SK-N-SH (cell line): ENCODE data around the gene THAP7.

ENCODE experiments used
- CTCF ChIP-seq: fragments of 200-600 bp; sonication (generic); IDR thresholded peaks from 2 replicates; pipeline ENCODE4 v1.6.1; 2017; ENCODE audit warnings: antibody characterized with exemption, mild to moderate bottlenecking, moderate library complexity
- FOXJ3 ChIP-seq: sonication (generic); formaldehyde crosslinking; IDR thresholded peaks from 2 replicates; pipeline ENCODE4 v1.5.1; 2020; ENCODE audit warnings: mild to moderate bottlenecking, missing genetic modification reagents
- FOXM1 ChIP-seq: IDR thresholded peaks from 2 replicates; pipeline ENCODE4 v1.4.0; 2012; ENCODE audit warnings: low read depth, mild to moderate bottlenecking
- PBX3 ChIP-seq: IDR thresholded peaks from 2 replicates; pipeline ENCODE4; 2012
- POLR2AphosphoS5 ChIP-seq: IDR thresholded peaks from 2 replicates; pipeline ENCODE4 v1.6.1; 2012; ENCODE audit warnings: low read depth, low read length
- RAD21 ChIP-seq: IDR thresholded peaks from 2 replicates; pipeline ENCODE4 v1.6.1; 2012; ENCODE audit warnings: mild to moderate bottlenecking, low read length
- TF ChIP-seq, protein P1 (sequence below): IDR thresholded peaks from 2 replicates; pipeline ENCODE4 v1.6.1; 2012; ENCODE audit warnings: mild to moderate bottlenecking, low read depth, low read length, moderate library complexity
- TF ChIP-seq, protein P2 (sequence below): IDR thresholded peaks from 2 replicates; pipeline ENCODE4 v1.4.0; 2012; ENCODE audit warnings: low read depth, borderline replicate concordance

DNA sequence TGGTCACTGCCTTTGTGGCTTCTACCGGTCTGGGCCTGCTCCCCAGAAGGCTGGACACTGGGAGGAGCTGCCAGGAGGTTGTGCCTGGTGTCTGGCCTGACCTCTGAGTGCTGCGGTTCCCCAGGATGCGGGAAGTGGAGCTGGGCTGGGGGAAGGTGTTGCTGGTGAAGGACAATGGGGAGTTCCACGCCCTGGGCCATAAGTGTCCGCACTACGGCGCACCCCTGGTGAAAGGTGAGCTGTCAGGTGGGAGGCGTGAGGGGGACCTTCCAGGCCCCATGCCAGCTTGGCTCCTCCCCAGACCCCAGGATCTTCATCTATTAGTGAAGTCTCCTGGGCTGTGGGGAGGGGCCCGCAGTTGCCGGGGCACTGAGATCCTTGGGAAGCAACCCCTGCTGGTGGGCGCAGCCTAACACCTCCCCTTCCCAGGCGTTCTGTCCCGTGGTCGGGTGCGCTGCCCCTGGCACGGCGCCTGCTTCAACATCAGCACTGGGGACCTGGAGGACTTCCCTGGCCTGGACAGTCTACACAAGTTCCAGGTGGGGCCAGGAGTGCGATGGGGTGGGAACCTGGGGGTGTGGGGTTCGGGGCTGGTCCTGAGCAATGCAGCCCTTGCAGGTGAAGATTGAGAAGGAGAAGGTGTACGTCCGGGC, 28.2 kb downstream of the THAP7 start:
- TF ChIP-seq CTCF (no peak), PBX3 (no peak), RAD21 (no peak), FOXM1 (no peak), POLR2AphosphoS5 (no peak), FOXJ3 (CRISPR knock-in tag) (no peak)
- TF ChIP-seq, protein P1, sequence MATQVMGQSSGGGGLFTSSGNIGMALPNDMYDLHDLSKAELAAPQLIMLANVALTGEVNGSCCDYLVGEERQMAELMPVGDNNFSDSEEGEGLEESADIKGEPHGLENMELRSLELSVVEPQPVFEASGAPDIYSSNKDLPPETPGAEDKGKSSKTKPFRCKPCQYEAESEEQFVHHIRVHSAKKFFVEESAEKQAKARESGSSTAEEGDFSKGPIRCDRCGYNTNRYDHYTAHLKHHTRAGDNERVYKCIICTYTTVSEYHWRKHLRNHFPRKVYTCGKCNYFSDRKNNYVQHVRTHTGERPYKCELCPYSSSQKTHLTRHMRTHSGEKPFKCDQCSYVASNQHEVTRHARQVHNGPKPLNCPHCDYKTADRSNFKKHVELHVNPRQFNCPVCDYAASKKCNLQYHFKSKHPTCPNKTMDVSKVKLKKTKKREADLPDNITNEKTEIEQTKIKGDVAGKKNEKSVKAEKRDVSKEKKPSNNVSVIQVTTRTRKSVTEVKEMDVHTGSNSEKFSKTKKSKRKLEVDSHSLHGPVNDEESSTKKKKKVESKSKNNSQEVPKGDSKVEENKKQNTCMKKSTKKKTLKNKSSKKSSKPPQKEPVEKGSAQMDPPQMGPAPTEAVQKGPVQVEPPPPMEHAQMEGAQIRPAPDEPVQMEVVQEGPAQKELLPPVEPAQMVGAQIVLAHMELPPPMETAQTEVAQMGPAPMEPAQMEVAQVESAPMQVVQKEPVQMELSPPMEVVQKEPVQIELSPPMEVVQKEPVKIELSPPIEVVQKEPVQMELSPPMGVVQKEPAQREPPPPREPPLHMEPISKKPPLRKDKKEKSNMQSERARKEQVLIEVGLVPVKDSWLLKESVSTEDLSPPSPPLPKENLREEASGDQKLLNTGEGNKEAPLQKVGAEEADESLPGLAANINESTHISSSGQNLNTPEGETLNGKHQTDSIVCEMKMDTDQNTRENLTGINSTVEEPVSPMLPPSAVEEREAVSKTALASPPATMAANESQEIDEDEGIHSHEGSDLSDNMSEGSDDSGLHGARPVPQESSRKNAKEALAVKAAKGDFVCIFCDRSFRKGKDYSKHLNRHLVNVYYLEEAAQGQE = no peak
- TF ChIP-seq, protein P2, sequence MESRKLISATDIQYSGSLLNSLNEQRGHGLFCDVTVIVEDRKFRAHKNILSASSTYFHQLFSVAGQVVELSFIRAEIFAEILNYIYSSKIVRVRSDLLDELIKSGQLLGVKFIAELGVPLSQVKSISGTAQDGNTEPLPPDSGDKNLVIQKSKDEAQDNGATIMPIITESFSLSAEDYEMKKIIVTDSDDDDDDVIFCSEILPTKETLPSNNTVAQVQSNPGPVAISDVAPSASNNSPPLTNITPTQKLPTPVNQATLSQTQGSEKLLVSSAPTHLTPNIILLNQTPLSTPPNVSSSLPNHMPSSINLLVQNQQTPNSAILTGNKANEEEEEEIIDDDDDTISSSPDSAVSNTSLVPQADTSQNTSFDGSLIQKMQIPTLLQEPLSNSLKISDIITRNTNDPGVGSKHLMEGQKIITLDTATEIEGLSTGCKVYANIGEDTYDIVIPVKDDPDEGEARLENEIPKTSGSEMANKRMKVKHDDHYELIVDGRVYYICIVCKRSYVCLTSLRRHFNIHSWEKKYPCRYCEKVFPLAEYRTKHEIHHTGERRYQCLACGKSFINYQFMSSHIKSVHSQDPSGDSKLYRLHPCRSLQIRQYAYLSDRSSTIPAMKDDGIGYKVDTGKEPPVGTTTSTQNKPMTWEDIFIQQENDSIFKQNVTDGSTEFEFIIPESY = no peak
